NB4 (cell line): Measurements from ENCODE around the gene SOX8.

Experiments used
- DNase-seq: peaks from one replicate; pipeline ENCODE4 v3.0.0; 2010; ENCODE audit warnings: low read depth
- H3K4me3 ChIP-seq: one replicate; pipeline ENCODE4 v1.5.1; 2011; ENCODE audit warnings: mild to moderate bottlenecking, low read depth, low read length, moderate library complexity
- CTCF ChIP-seq: IDR thresholded peaks from one replicate; pipeline ENCODE4 v1.5.1; 2012; ENCODE audit warnings: low read depth, low read length
- MAX ChIP-seq: IDR thresholded peaks from 2 replicates; pipeline ENCODE4 v1.6.1; 2011; ENCODE audit warnings: low read depth, low read length
- MYC ChIP-seq: IDR thresholded peaks from 2 replicates; pipeline ENCODE4 v1.6.1; 2011; ENCODE audit warnings: low read depth, low read length
- POLR2A ChIP-seq: IDR thresholded peaks from 2 replicates; pipeline ENCODE4 v1.6.1; 2011; ENCODE audit warnings: mild to moderate bottlenecking; ENCODE audit not compliant: insufficient read length; ENCODE audit errors: extremely low read depth

SOX8 gene

GRCh38 chr16:1009358-1010150 lies 28.0 kb downstream of the SOX8 start:
- no peak overlapping the region for H3K4me3 ChIP-seq
- DNase-seq: no peak
- TF ChIP-seq MAX (no peak), POLR2A (no peak), CTCF (no peak), MYC (no peak)

- DNase-seq: no peak
- TF ChIP-seq POLR2A: no peak
- no peak for TF ChIP-seq CTCF
- no peak for TF ChIP-seq MYC
- no peak for TF ChIP-seq MAX
- H3K4me3 ChIP-seq: no peak overlapping the region
Observed at GRCh38 chr16:1010251-1010650, 28.7 kb downstream of the SOX8 start.

GRCh38 chr16:1010815-1011214 lies 29.2 kb downstream of the SOX8 start:
- no peak for DNase-seq
- H3K4me3 ChIP-seq: no peak overlapping the region
- no peak for TF ChIP-seq CTCF
- no peak for TF ChIP-seq POLR2A
- TF ChIP-seq MYC: no peak
- TF ChIP-seq MAX: no peak

- no peak overlapping the region for H3K4me3 ChIP-seq
- DNase-seq: no peak
- no peak for TF ChIP-seq POLR2A
- TF ChIP-seq MAX: no peak
- no peak for TF ChIP-seq CTCF
- TF ChIP-seq MYC: no peak
Observed at GRCh38 chr16:1011316-1012082, 29.9 kb downstream of the SOX8 start.

GRCh38 chr16:1012135-1012534 lies 30.6 kb downstream of the SOX8 start:
- no peak for DNase-seq
- H3K4me3 ChIP-seq: no peak overlapping the region
- TF ChIP-seq CTCF (no peak), MYC (no peak), MAX (no peak), POLR2A (no peak)
